ENCODE data around the gene HES4. TPM values are rescaled to one million over a fixed set of nuclear protein-coding genes. Genes with fewer than 3 reads are reported as not detected.
"Not testable (repeated sequence)": the region's sequence is repeated elsewhere in the genome, so short reads cannot be mapped to it uniquely, and the experiment has no call there.

Gene HES4
- total and polyA plus RNA-seq, 2 of the 13 experiments (the other 11 are each of a cell fraction or from before 2014, with no cell fraction given), result 8.8 to 10.6 TPM

GRCh38 chr1:988061-988460 lies 11.8 kb downstream of the HES4 start:
- in situ Hi-C loops (cut with HindIII; ENCODE audit: extremely low pct_ligation_motif_present, low pct_unique_long_range_greater_than_20kb); H3K79me2 ChIP-seq (ENCODE audit: insufficient read depth, low read length); H3K9me3 ChIP-seq (ENCODE audit: low read length); BruUV-seq (replicated peaks); DNase-seq (ENCODE audit: low spot score); CTCF ChIA-PET (ENCODE audit: low intra/inter-chr PET ratio, low total read pairs); H3K4me1 ChIP-seq (ENCODE audit: insufficient read depth, low read length); POLR2A ChIA-PET; FAIRE-seq; H3K27ac ChIP-seq (ENCODE audit: extremely low read length, insufficient read depth, low read length); H3K36me3 ChIP-seq (replicated peaks in 1 of 2; ENCODE audit: control insufficient read depth in 1 of 2, insufficient read depth in 2 of 2, low read length in 2 of 2); H3K9ac ChIP-seq (ENCODE audit: insufficient read depth, low read depth, low read length); H4K20me1 ChIP-seq (ENCODE audit: insufficient read depth, low read length); H2AFZ ChIP-seq (ENCODE audit: low read length); ATAC-seq; H3K4me2 ChIP-seq (ENCODE audit: low read depth, low read length); H3K4me3 ChIP-seq (replicated peaks in 1 of 3; ENCODE audit: insufficient read depth in 1 of 3, low read depth in 2 of 3, low read length in 3 of 3): not testable (repeated sequence)
- 48% methylated on average over 5 of the region's 5 CpGs for WGBS (ENCODE audit: low lambda C conversion rate)
- intact Hi-C loops (cut with micrococcal nuclease; ENCODE audit: unreplicated experiment), result loop anchor here (5.0 kb wide), 1 partner anchor 824 kb away; no protein-coding TSS in a partner anchor
- H3K27me3 ChIP-seq (ENCODE audit: control insufficient read depth in 1 of 2, insufficient read depth in 2 of 2, low read length in 2 of 2), result peaks cover 5 to 26% of the 10 kb centered on the region in 2 experiments

- FAIRE-seq (no peak), ATAC-seq (no peak), DNase-seq (ENCODE audit: low spot score) (no peak)
- Histone ChIP-seq H3K9ac (ENCODE audit: insufficient read depth, low read depth, low read length) (no peak overlapping the region), H3K4me3 (replicated peaks in 1 of 3; ENCODE audit: insufficient read depth in 1 of 3, low read depth in 2 of 3, low read length in 3 of 3) (no peak overlapping the region), H3K79me2 (ENCODE audit: insufficient read depth, low read length) (no peaks in the 10 kb centered on the region), H3K27ac (ENCODE audit: extremely low read length, insufficient read depth, low read length) (no peak overlapping the region), H3K9me3 (ENCODE audit: low read length) (no peaks in the 10 kb centered on the region), H3K4me2 (ENCODE audit: low read depth, low read length) (no peak overlapping the region), H3K36me3 (replicated peaks in 1 of 2; ENCODE audit: control insufficient read depth in 1 of 2, insufficient read depth in 2 of 2, low read length in 2 of 2) (no peaks in the 10 kb centered on the region), H4K20me1 (ENCODE audit: insufficient read depth, low read length) (no peaks in the 10 kb centered on the region), H3K4me1 (ENCODE audit: insufficient read depth, low read length) (peaks cover 39% of the 10 kb centered on the region), H3K27me3 (ENCODE audit: control insufficient read depth in 1 of 2, insufficient read depth in 2 of 2, low read length in 2 of 2) (peaks cover 21 to 55% of the 10 kb centered on the region in 2 experiments), H2AFZ (ENCODE audit: low read length) (no peak overlapping the region)
- ChIA-PET POLR2A (interaction anchor here (1.3 kb wide), 1 partner anchor 20 kb away, joined by 3 read pairs; no protein-coding TSS in a partner anchor), CTCF (ENCODE audit: low intra/inter-chr PET ratio, low total read pairs) (interaction anchor here (1.6 kb wide), 1 partner anchor 16 kb away, joined by 5 read pairs; no protein-coding TSS in a partner anchor)
- TF ChIP-seq ARID5B (CRISPR knock-in tag; IDR thresholded peaks at IDR 0.05), result no peak
- TF ChIP-seq ZNF577 (CRISPR knock-in tag; IDR thresholded peaks at IDR 0.05; ENCODE audit: borderline replicate concordance, low read depth), result no peak
- TF ChIP-seq SRSF9 (IDR thresholded peaks at IDR 0.05; ENCODE audit: borderline replicate concordance, insufficient read depth, low read depth, low read length, poor library complexity, severe bottlenecking), result no peak
- no peak for TF ChIP-seq HOXD1 (CRISPR knock-in tag; IDR thresholded peaks at IDR 0.05)
- TF ChIP-seq PCBP2 (optimal IDR thresholded peaks at IDR 0.05; ENCODE audit: low read depth, low read length, poor library complexity, severe bottlenecking), result no peak
- TF ChIP-seq RNF2 (conservative IDR thresholded peaks at IDR 0.05; ENCODE audit: low read depth), result no peak
- TF ChIP-seq ZNF792 (CRISPR knock-in tag; IDR thresholded peaks at IDR 0.05), result no peak
- TF ChIP-seq PRDM15 (CRISPR knock-in tag; IDR thresholded peaks at IDR 0.05), result no peak
- intact Hi-C loops (cut with micrococcal nuclease; ENCODE audit: unreplicated experiment), result loop anchor here (5.0 kb wide), 1 partner anchor 827 kb away; no protein-coding TSS in a partner anchor
- no TSS peak for BruUV-seq (replicated peaks)
- 47% methylated on average over 13 of the region's 13 CpGs for WGBS (ENCODE audit: low lambda C conversion rate)
- in situ Hi-C loops (cut with HindIII; ENCODE audit: extremely low pct_ligation_motif_present, low pct_unique_long_range_greater_than_20kb), result no loop called here
These were observed 14.8 kb downstream of the HES4 start for GRCh38 chr1:985126-985525.

Data from HepG2 (cell line).